Thymus (tissue), 11 donors: ENCODE data around the gene NF1. TPM values are rescaled to one million over a fixed set of nuclear protein-coding genes. Genes with fewer than 3 reads are reported as not detected.

Experiments used
- DNase-seq, 9 donors: peaks; one replicate each; pipeline ENCODE4 v3.0.0-alpha.2; 2013; ENCODE audit warnings: low spot score in 9 of 9, low read depth in 6 of 9, missing footprints in 1 of 9
- H3K27ac ChIP-seq, 2 donors: one replicate each; pipeline ENCODE4 v1.5.1; 2013; ENCODE audit warnings: control low read depth in 1 of 2, low read depth in 1 of 2, low read length in 1 of 2, mild to moderate bottlenecking in 1 of 2, moderate library complexity in 1 of 2
- H3K27me3 ChIP-seq, 2 donors: one replicate each; pipeline ENCODE4 v1.5.1; 2013; ENCODE audit warnings: low read length in 1 of 2; ENCODE audit not compliant: control insufficient read depth in 2 of 2, insufficient read depth in 1 of 2
- H3K36me3 ChIP-seq, 2 donors: one replicate each; pipeline ENCODE4 v1.5.1; 2013; ENCODE audit warnings: low read length in 1 of 2, mild to moderate bottlenecking in 1 of 2, moderate library complexity in 1 of 2; ENCODE audit not compliant: control insufficient read depth in 2 of 2, insufficient read depth in 2 of 2
- H3K4me1 ChIP-seq, 2 donors: one replicate each; pipeline ENCODE4 v1.5.1; 2013; ENCODE audit warnings: low read length in 2 of 2; ENCODE audit not compliant: control insufficient read depth in 2 of 2, insufficient read depth in 2 of 2
- H3K4me3 ChIP-seq, 2 donors: one replicate each; pipeline ENCODE4 v1.5.1; 2013; ENCODE audit warnings: low read length in 2 of 2, control low read depth in 1 of 2, mild to moderate bottlenecking in 1 of 2
- H3K9me3 ChIP-seq, 2 donors: one replicate each; pipeline ENCODE4 v1.5.1; 2013; ENCODE audit warnings: low read length in 1 of 2, mild to moderate bottlenecking in 1 of 2; ENCODE audit not compliant: control insufficient read depth in 2 of 2, insufficient read depth in 1 of 2
- WGBS: extraction: QIAGEN DNeasy Blood & Tissue Kit; methylation state at CpG from one replicate; pipeline ENCODE4 v1.1.7; 2013; 5-methylcytosine and 5-hydroxymethylcytosine counted together
- polyA plus RNA-seq: library from polyadenylated mRNA; stranded (reverse); fragments of 200-250 nt; gene quantifications from one replicate; pipeline ENCODE4 v1.2.3, GENCODE V29; 2013
- total RNA-seq: library from RNA; stranded (reverse); fragments of 120-200 nt; gene quantifications from one replicate; pipeline ENCODE4 v1.2.4, GENCODE V29; 2013
- donor health status: healthy.

The NF1 gene
- total and polyA plus RNA-seq, 2 donors = 10.3 to 16.6 TPM

GRCh38 chr17:31053071-31053470, 41.7 kb upstream of the NF1 start:
- H3K9me3 ChIP-seq = no peaks in the 10 kb centered on the region
- DNase-seq = no peak
- WGBS = over 99% methylated on average over 4 of the region's 4 CpGs

GRCh38 chr17:31054761-31055160, 40.0 kb upstream of the NF1 start:
- H3K27me3 ChIP-seq = no peaks in the 10 kb centered on the region
- no peak overlapping the region for H3K4me3 ChIP-seq
- H3K27ac ChIP-seq = no peak overlapping the region
- no peaks in the 10 kb centered on the region for H3K9me3 ChIP-seq
- peaks cover 0 to 12% of the 10 kb centered on the region in 2 donors for H3K4me1 ChIP-seq
- WGBS = 96% methylated on average over 3 of the region's 3 CpGs
- no peaks in the 10 kb centered on the region for H3K36me3 ChIP-seq
- DNase-seq = no peak

More at GRCh38 chr17:31053071-31053470, 41.7 kb upstream of the NF1 start:
- Histone ChIP-seq H3K4me3 (no peak overlapping the region), H3K27ac (no peak overlapping the region), H3K36me3 (no peaks in the 10 kb centered on the region), H3K4me1 (peaks cover 0 to 12% of the 10 kb centered on the region in 2 donors), H3K27me3 (no peaks in the 10 kb centered on the region)

DNA sequence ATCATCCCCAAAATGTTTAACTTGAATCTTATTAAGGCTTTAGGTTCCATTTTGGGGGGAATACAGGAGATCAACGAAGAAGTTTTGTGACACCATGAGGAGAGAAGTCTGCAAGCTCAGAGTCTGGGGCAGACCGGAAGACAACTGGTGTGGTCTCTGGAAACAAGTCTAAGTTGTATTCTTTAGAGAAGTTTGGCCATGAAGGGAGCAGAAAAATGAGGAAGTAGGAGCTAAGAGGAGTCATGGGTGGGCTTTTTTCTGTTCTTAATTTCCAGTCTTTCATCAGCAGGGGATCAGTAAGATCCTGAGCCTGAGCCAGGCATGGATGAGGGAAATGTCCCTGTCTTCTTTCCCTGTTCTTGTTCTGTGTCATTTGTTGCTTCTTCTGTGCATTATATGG, 35.8 kb upstream of the NF1 start:
- 13% methylated on average over 2 of the region's 2 CpGs for WGBS
- Histone ChIP-seq H3K9me3 (no peaks in the 10 kb centered on the region), H3K27ac (no peak overlapping the region), H3K27me3 (no peaks in the 10 kb centered on the region), H3K4me3 (no peak overlapping the region), H3K36me3 (no peaks in the 10 kb centered on the region), H3K4me1 (peaks cover 0 to 6% of the 10 kb centered on the region in 2 donors)
- DNase-seq = no peak

DNA sequence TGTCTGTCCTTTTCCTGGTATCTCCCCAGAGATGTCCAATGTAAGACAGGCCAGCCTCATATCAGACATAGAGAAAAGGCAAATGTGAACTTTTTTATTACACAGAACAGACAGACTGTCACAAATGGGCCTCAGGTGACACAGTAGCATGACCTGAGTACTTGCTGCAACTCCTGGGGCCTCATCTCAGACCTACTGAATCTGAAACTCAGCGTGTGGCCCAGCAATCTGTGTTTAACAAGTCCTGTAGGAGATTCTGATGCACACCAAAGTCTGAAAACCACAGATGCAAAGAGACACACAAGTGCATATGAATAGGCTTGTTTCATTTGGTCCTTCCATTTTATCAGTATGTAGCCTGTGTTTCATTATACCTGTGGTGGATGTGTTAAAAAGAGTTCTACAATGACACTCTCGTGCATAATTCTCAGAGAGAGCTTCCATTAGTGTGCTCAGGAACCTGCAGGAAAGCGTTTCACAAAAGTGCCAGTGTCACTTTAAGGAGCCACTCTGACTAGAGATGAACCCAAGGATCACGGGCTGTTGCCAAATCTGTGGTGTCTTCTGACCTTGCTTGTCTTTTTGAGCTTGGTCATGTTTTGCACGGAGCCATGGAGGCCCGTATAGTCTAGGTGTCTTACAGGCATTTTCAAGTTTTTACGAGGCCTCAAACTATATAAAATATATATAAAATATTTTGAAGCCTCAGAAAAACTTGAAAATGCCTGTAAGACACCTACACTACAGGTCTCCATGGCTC, 33.8 kb upstream of the NF1 start:
- no peak for DNase-seq
- Histone ChIP-seq H3K27me3 (no peaks in the 10 kb centered on the region), H3K36me3 (no peaks in the 10 kb centered on the region), H3K4me1 (peaks cover 0 to 6% of the 10 kb centered on the region in 2 donors), H3K9me3 (no peaks in the 10 kb centered on the region), H3K4me3 (no peak overlapping the region), H3K27ac (no peak overlapping the region)
- 96% methylated on average over 7 of the region's 7 CpGs for WGBS

GRCh38 chr17:31061678-31062077, 33.1 kb upstream of the NF1 start:
- Histone ChIP-seq H3K4me1 (peaks cover 0 to 6% of the 10 kb centered on the region in 2 donors), H3K9me3 (no peaks in the 10 kb centered on the region), H3K4me3 (no peak overlapping the region), H3K27me3 (no peaks in the 10 kb centered on the region), H3K36me3 (no peaks in the 10 kb centered on the region), H3K27ac (no peak overlapping the region)
- WGBS = 69% methylated on average over 3 of the region's 3 CpGs
- peak in 3 of 9 donors; percentile 15 to 36 (median 19) for DNase-seq

- Histone ChIP-seq H3K36me3 (no peaks in the 10 kb centered on the region), H3K27me3 (no peaks in the 10 kb centered on the region), H3K4me3 (no peak overlapping the region), H3K9me3 (no peaks in the 10 kb centered on the region), H3K4me1 (peaks cover 0 to 6% of the 10 kb centered on the region in 2 donors), H3K27ac (no peak overlapping the region)
- 98% methylated on average over 3 of the region's 3 CpGs for WGBS
- DNase-seq = no peak
Measured at GRCh38 chr17:31062346-31062745, 32.4 kb upstream of the NF1 start.

DNA sequence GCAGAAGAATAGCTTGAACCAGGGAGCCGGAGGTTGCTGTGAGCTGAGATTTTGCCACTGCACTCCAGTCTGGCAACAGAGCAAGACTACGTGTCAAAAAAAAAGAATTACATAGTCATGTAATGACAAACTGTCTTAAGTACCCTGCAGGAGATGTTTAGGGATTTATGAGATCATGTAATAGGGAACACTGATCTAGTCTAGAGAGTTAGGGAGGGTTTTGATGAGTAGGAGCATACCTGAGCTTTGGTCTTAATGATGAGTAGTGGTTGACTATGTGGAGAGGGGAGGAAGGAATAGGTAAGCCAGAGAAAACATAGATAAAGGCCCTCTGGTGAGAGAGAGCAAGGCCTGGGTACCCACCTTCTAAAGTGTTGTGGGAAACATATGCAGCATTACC, 30.1 kb upstream of the NF1 start:
- Histone ChIP-seq H3K27ac (no peak overlapping the region), H3K27me3 (no peaks in the 10 kb centered on the region), H3K4me3 (no peak overlapping the region), H3K36me3 (no peaks in the 10 kb centered on the region), H3K4me1 (peaks cover 0 to 6% of the 10 kb centered on the region in 2 donors), H3K9me3 (no peaks in the 10 kb centered on the region)
- no peak for DNase-seq
- WGBS = over 99% methylated on average over 2 of the region's 2 CpGs

GRCh38 chr17:31067691-31068184, 27.0 kb upstream of the NF1 start:
- 96% methylated on average over 2 of the region's 2 CpGs for WGBS
- Histone ChIP-seq H3K4me3 (no peak overlapping the region), H3K4me1 (no peaks in the 10 kb centered on the region), H3K9me3 (no peaks in the 10 kb centered on the region), H3K27ac (no peak overlapping the region), H3K27me3 (no peaks in the 10 kb centered on the region), H3K36me3 (no peaks in the 10 kb centered on the region)
- DNase-seq = no peak

DNA sequence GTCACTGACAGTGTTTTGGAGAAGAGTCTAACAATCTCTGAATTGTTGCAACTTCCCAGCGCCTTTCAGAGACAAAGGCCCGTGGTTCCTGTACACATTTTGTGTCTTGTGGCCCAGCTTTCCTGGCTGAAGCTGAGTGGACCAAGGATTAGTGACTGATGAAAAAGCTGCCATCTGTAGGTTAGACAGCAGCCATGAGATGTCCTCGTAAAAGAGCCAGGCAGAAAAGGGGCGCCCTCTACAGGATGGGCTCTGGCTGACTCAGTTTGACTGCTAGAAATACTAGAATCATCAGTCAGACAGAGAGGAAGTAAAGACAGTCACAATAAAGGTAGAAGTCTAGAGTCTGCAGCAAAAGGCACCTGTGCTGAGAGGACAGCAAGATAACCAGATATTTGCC, 26.5 kb upstream of the NF1 start:
- 80% methylated on average over 4 of the region's 4 CpGs for WGBS
- Histone ChIP-seq H3K4me1 (no peaks in the 10 kb centered on the region), H3K4me3 (no peak overlapping the region), H3K36me3 (no peaks in the 10 kb centered on the region), H3K9me3 (no peaks in the 10 kb centered on the region), H3K27ac (no peak overlapping the region), H3K27me3 (no peaks in the 10 kb centered on the region)
- peak in 5 of 9 donors; percentile 33 to 66 (median 40) for DNase-seq
